ENCODE measurements around the gene WDR90. TPM values are rescaled to one million over a fixed set of nuclear protein-coding genes. Genes with fewer than 3 reads are reported as not detected.
A peak's percentile ranks its signal among the peaks of the same experiment; 100 is the strongest.

The WDR90 gene
- polyA plus RNA-seq, 3 donors: 0.13 to 16.5 (median 1.1) TPM

GRCh38 chr16:649631-650030 is 466 bp downstream of the WDR90 start:
- H3K27ac Mint-ChIP-seq: no peak overlapping the region
- Histone ChIP-seq H2AFZ (ENCODE audit: insufficient read depth, low read depth, low read length, poor library complexity, severe bottlenecking) (peak overlapping the region; percentile 94), H3K9ac (ENCODE audit: insufficient read depth, low read length, poor library complexity, severe bottlenecking) (peak overlapping the region; percentile 85), H3K27me3 (ENCODE audit: control insufficient read depth in 2 of 2, insufficient read depth in 2 of 2, low read length in 2 of 2) (no peaks in the 10 kb centered on the region), H3K9me3 (replicated peaks in 1 of 2; ENCODE audit: control insufficient read depth in 1 of 2, insufficient read depth in 1 of 2, low read length in 2 of 2) (no peaks in the 10 kb centered on the region), H3K79me2 (ENCODE audit: insufficient read depth, low read length) (peaks cover 10% of the 10 kb centered on the region), H3K4me1 (ENCODE audit: control insufficient read depth in 1 of 2, insufficient read depth in 2 of 2, low read length in 2 of 2) (peaks cover 18 to 37% of the 10 kb centered on the region in 2 donors), H3K4me3 (replicated peaks in 1 of 3; ENCODE audit: low read depth in 2 of 3, low read length in 3 of 3) (peak overlapping the region; percentile 9 to 79 (median 36)), H3K4me2 (replicated peaks; ENCODE audit: extremely low read depth, low read length, poor library complexity, severe bottlenecking) (peak overlapping the region; percentile 85), H4K20me1 (ENCODE audit: insufficient read depth, low read length) (peaks cover 31% of the 10 kb centered on the region), H3K27ac (ENCODE audit: low read depth in 1 of 2, low read length in 2 of 2) (no peak overlapping the region), H3K36me3 (replicated peaks in 1 of 2; ENCODE audit: control insufficient read depth in 1 of 2, insufficient read depth in 2 of 2, low read length in 2 of 2) (no peaks in the 10 kb centered on the region)
- peaks cover 0 to 3% (median 0%) of the 10 kb centered on the region in 3 donors for H3K27me3 Mint-ChIP-seq (ENCODE audit: low read depth in 3 of 3)
- H3K36me3 Mint-ChIP-seq: peaks cover 1 to 20% of the 10 kb centered on the region in 2 donors
- H3K4me1 Mint-ChIP-seq: peaks cover 25% of the 10 kb centered on the region
- peaks cover 0 to 2% (median 0%) of the 10 kb centered on the region in 7 donors for H3K9me3 Mint-ChIP-seq
- peak overlapping the region; percentile 59 to 68 for H3K4me3 Mint-ChIP-seq
- 2% methylated on average over 44 of the region's 44 CpGs for WGBS (ENCODE audit: insufficient coverage)
- intact Hi-C loops (cut with micrococcal nuclease): loop anchor here in 1 of 2 donors (5.0 kb wide), 1 partner anchor 67 kb away; no protein-coding TSS in a partner anchor
- DNase-seq: no peak
- TF ChIP-seq CTCF (IDR thresholded peaks at IDR 0.05): no peak

- H3K79me2 ChIP-seq (ENCODE audit: insufficient read depth, low read length): peaks cover 2% of the 10 kb centered on the region
- no peak overlapping the region for H3K4me3 ChIP-seq (replicated peaks in 1 of 3; ENCODE audit: low read depth in 2 of 3, low read length in 3 of 3)
- H3K4me2 ChIP-seq (replicated peaks; ENCODE audit: extremely low read depth, low read length, poor library complexity, severe bottlenecking): no peak overlapping the region
- Mint-ChIP-seq H3K36me3 (peaks cover 0 to 15% of the 10 kb centered on the region in 2 donors), H3K27me3 (ENCODE audit: low read depth in 3 of 3) (peaks cover 0 to 3% (median 2%) of the 10 kb centered on the region in 3 donors), H3K4me1 (peaks cover 19% of the 10 kb centered on the region), H3K4me3 (no peak overlapping the region), H3K27ac (no peak overlapping the region), H3K9me3 (no peaks in the 10 kb centered on the region)
- H3K27me3 ChIP-seq (ENCODE audit: control insufficient read depth in 2 of 2, insufficient read depth in 2 of 2, low read length in 2 of 2): no peaks in the 10 kb centered on the region
- 92% methylated on average over 21 of the region's 22 CpGs for WGBS (ENCODE audit: insufficient coverage)
- no peaks in the 10 kb centered on the region for H3K36me3 ChIP-seq (replicated peaks in 1 of 2; ENCODE audit: control insufficient read depth in 1 of 2, insufficient read depth in 2 of 2, low read length in 2 of 2)
- no peak for DNase-seq
- H3K9ac ChIP-seq (ENCODE audit: insufficient read depth, low read length, poor library complexity, severe bottlenecking): no peak overlapping the region
- H4K20me1 ChIP-seq (ENCODE audit: insufficient read depth, low read length): peaks cover 14% of the 10 kb centered on the region
- TF ChIP-seq CTCF (IDR thresholded peaks at IDR 0.05): no peak
- peaks cover 18 to 33% of the 10 kb centered on the region in 2 donors for H3K4me1 ChIP-seq (ENCODE audit: control insufficient read depth in 1 of 2, insufficient read depth in 2 of 2, low read length in 2 of 2)
- no peaks in the 10 kb centered on the region for H3K9me3 ChIP-seq (replicated peaks in 1 of 2; ENCODE audit: control insufficient read depth in 1 of 2, insufficient read depth in 1 of 2, low read length in 2 of 2)
- H2AFZ ChIP-seq (ENCODE audit: insufficient read depth, low read depth, low read length, poor library complexity, severe bottlenecking): no peak overlapping the region
- intact Hi-C loops (cut with micrococcal nuclease): loop anchor here in 1 of 2 donors (5.0 kb wide), 1 partner anchor 70 kb away; no protein-coding TSS in a partner anchor
- no peak overlapping the region for H3K27ac ChIP-seq (ENCODE audit: low read depth in 1 of 2, low read length in 2 of 2)
Measured at GRCh38 chr16:651844-652243, 2.7 kb downstream of the WDR90 start.
